Right lobe of liver (tissue), 6 donors: ENCODE data around the gene BIN1. TPM values are rescaled to one million over a fixed set of nuclear protein-coding genes. Genes with fewer than 3 reads are reported as not detected.
A peak's percentile ranks its signal among the peaks of the same experiment; 100 is the strongest.

Source experiments
- ATAC-seq, 4 donors: fragments of 200-7000 bp; cut with Tn5 transposase; one replicate each; pipeline ENCODE4 v1.9.1; 2020; ENCODE audit warnings: mild to moderate bottlenecking in 4 of 4, moderate library complexity in 4 of 4
- DNase-seq, 3 donors: peaks; one replicate each; pipeline ENCODE4 v3.0.0-alpha.2; 2020
- H3K27ac ChIP-seq, 3 donors: fragments of 200-600 bp; one replicate each; pipeline ENCODE4 v1.8.0; 2022
- H3K27me3 ChIP-seq, 2 donors: fragments of 200-600 bp; one replicate each; pipeline ENCODE4 v1.8.0; 2022
- H3K36me3 ChIP-seq, 4 donors: fragments of 200-600 bp; sonication (generic) in 1 of 4; one replicate each; pipeline versions ENCODE4 v1.5.1 to v1.8.0; 2017 to 2022; ENCODE audit warnings: control low read depth in 1 of 4
- H3K4me1 ChIP-seq, 4 donors: fragments of 200-600 bp; sonication (generic) in 1 of 4; one replicate each; pipeline versions ENCODE4 v1.5.1 to v1.8.0; 2017 to 2022; ENCODE audit warnings: control low read depth in 1 of 4
- H3K4me3 ChIP-seq, 3 donors: fragments of 200-600 bp; one replicate each; pipeline ENCODE4 v1.8.0; 2022
- H3K9me3 ChIP-seq, 4 donors: fragments of 200-600 bp; sonication (generic) in 1 of 4; one replicate each; pipeline versions ENCODE4 v1.5.1 to v1.8.0; 2017 to 2022; ENCODE audit warnings: control low read depth in 1 of 4
- CTCF ChIP-seq, 4 donors: fragments of 200-600 bp in 3 of 4; fragments of 450-650 bp in 1 of 4; IDR thresholded peaks; one replicate each; pipeline versions ENCODE4 v1.5.1 to v1.8.0; 2016 to 2022; ENCODE audit warnings: antibody characterized with exemption in 4 of 4, mild to moderate bottlenecking in 2 of 4
- POLR2A ChIP-seq: fragments of 450-650 bp; IDR thresholded peaks from one replicate; pipeline ENCODE4 v1.6.1; 2017; ENCODE audit warnings: antibody characterized with exemption, mild to moderate bottlenecking
- WGBS: methylation state at CpG from one replicate; pipeline ENCODE4 v1.1.6; 2018; ENCODE audit warnings: low coverage, low lambda C conversion rate; ENCODE audit not compliant: insufficient coverage; ENCODE audit errors: missing lambda C conversion rate; 5-methylcytosine and 5-hydroxymethylcytosine counted together
- intact Hi-C, 2 donors: fragments of 100-400 bp; cut with DNase I; formaldehyde crosslinking; loops; one replicate each; pipeline versions ENCODE4 v1.11.2 to v1.14.1; 2022
- long read RNA-seq: library from polyadenylated mRNA; unstranded; transcript quantifications from one replicate; pipeline ENCODE4 v2.0.0, GENCODE V29; 2019
- total RNA-seq, 6 experiments: library from RNA; depleted of rRNA in 2 of 6; stranded (reverse); fragments of >200 nt in 2 of 6; fragmentation: NEBNext Ultra II Directional in 3 of 6; extraction: Animal tissue kit (Norgen Biotek cat#: 25700) in 3 of 6; gene quantifications; one replicate each; pipeline versions ENCODE4 v1.1.0 to v1.2.4, GENCODE V29; 2016 to 2023
- donor health status: DM: no; HTN: yes; CAD: no.
- donor health status: DM: no; HTN: no; CAD: no.
- donor health status: DM: no; HTN: no; CAD: no.
- donor health status: DM: no; HTN: yes; CAD: no.
- donor health status: DM: no; HTN: yes; CAD: no.

The BIN1 gene
- total RNA-seq = 10 to 100 TPM; 20.4 to 30.8 (median 26.3) TPM
- long read RNA-seq, full-length matches to known transcripts = 5 of 8 reads
- long read RNA-seq, partial matches to known transcripts = 3 of 8 reads
- long read RNA-seq, other reads (novel, unspliced or antisense) = 0 of 8 reads

- Histone ChIP-seq H3K36me3 (no peaks in the 10 kb centered on the region), H3K27ac (peak within 1 kb of the TSS; percentile 64 to 76 (median 73)), H3K4me1 (peaks cover 0 to 19% (median 0%) of the 10 kb centered on the region in 4 donors), H3K27me3 (no peaks in the 10 kb centered on the region), H3K9me3 (no peaks in the 10 kb centered on the region), H3K4me3 (peak within 1 kb of the TSS; percentile 85 to 94 (median 93))
- peak; percentile 84 to 96 (median 92) for ATAC-seq
- intact Hi-C loops = no loop called here
- TF ChIP-seq POLR2A = peak; percentile 90
- TF ChIP-seq CTCF (IDR thresholded peaks at IDR 0.05) = peak in 1 of 4 donors; percentile 3
- peak; percentile 90 to 95 (median 92) for DNase-seq
- no CpG with 5 or more reads among the region's 77 CpGs for WGBS
Measured at GRCh38 chr2:127106991-127107621, at the start of gene BIN1. Gene BIN1 (minus strand): TSS chr2:127107154. CDS start chr2:127106943, 211 bp downstream.

GRCh38 chr2:127155947-127156346, 49.0 kb upstream of the BIN1 start:
- intact Hi-C loops = no loop called here
- no peak overlapping the region for H3K4me3 ChIP-seq
- H3K27ac ChIP-seq = no peak overlapping the region
- H3K9me3 ChIP-seq = no peaks in the 10 kb centered on the region
- H3K27me3 ChIP-seq = no peaks in the 10 kb centered on the region
- DNase-seq = no peak
- no peaks in the 10 kb centered on the region for H3K36me3 ChIP-seq
- H3K4me1 ChIP-seq = no peaks in the 10 kb centered on the region
- TF ChIP-seq CTCF (IDR thresholded peaks at IDR 0.05) = no peak
- no peak for TF ChIP-seq POLR2A
- peak in 3 of 4 donors; percentile 17 to 45 (median 39) for ATAC-seq
- 42% methylated on average over 2 of the region's 2 CpGs for WGBS

GRCh38 chr2:127155028-127155581, 48.2 kb upstream of the BIN1 start:
- intact Hi-C loops = no loop called here
- TF ChIP-seq CTCF (IDR thresholded peaks at IDR 0.05) = no peak
- no peak for TF ChIP-seq POLR2A
- no peaks in the 10 kb centered on the region for H3K36me3 ChIP-seq
- no peaks in the 10 kb centered on the region for H3K4me1 ChIP-seq
- H3K4me3 ChIP-seq = no peak overlapping the region
- ATAC-seq (no peak), DNase-seq (no peak)
- no peaks in the 10 kb centered on the region for H3K27me3 ChIP-seq
- no peak overlapping the region for H3K27ac ChIP-seq
- H3K9me3 ChIP-seq = no peaks in the 10 kb centered on the region
- WGBS = 80% methylated on average over 7 of the region's 7 CpGs

- ATAC-seq (no peak), DNase-seq (no peak)
- Histone ChIP-seq H3K27me3 (no peaks in the 10 kb centered on the region), H3K27ac (no peak overlapping the region), H3K4me1 (no peaks in the 10 kb centered on the region), H3K9me3 (no peaks in the 10 kb centered on the region), H3K4me3 (no peak overlapping the region), H3K36me3 (no peaks in the 10 kb centered on the region)
- no peak for TF ChIP-seq POLR2A
- no peak for TF ChIP-seq CTCF (IDR thresholded peaks at IDR 0.05)
- intact Hi-C loops = no loop called here
- 60% methylated on average over 1 of the region's 4 CpGs for WGBS
Measured at GRCh38 chr2:127154396-127154795, 47.4 kb upstream of the BIN1 start.
